ENCODE measurements around the gene TRMT44. TPM values are rescaled to one million over a fixed set of nuclear protein-coding genes. Genes with fewer than 3 reads are reported as not detected.

TRMT44 gene
- total and polyA plus RNA-seq, 2 of the 4 experiments (the other 2 are of a cell fraction) = 7.3 to 8.1 TPM

DNA sequence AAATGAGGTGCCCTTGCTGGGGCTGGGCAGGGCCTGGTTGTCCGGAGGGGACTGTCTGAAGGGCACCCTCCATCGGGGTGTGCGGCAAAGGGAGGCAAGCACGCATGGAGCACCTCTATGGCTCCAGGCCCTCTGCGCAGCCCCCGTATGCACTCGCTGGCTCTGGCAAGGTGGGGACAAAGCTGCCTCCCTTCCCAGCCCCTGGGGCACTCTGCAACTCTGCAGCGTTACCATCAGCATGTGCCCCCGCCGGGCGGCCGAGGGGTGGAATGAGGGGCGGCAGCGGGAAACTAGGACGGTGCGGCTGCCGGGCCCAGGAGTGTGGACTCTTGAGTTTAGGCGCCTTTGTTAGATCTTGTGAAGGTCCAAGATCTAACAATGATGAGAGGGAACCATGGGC, 26.4 kb downstream of the TRMT44 start:
- H3K9me3 ChIP-seq (ENCODE audit: control insufficient read depth, insufficient read depth, low read length) = no peaks in the 10 kb centered on the region
- no TSS peak for BruUV-seq (replicated peaks)
- H3K27ac ChIP-seq (ENCODE audit: insufficient read depth, low read length) = no peak overlapping the region
- ChIA-PET CTCF (no interaction called here), POLR2A (ENCODE audit: unreplicated experiment) (no interaction called here)
- no peak overlapping the region for H3K9ac ChIP-seq (ENCODE audit: low read depth, low read length)
- 95% methylated on average over 6 of the region's 18 CpGs; no CpG with 5 or more reads in 1 of the 2 experiments for WGBS, 2 experiments (ENCODE audit: extremely low coverage in 2 of 2, insufficient read length in 1 of 2)
- in situ Hi-C loops (cut with MboI; ENCODE audit: low sequenced_read_pairs) = no loop called here
- DNase-seq (no peak), ATAC-seq (ENCODE audit: low read depth) (no peak)
- no peak overlapping the region for H4K8ac ChIP-seq (ENCODE audit: low read depth in 2 of 2, low read length in 2 of 2)
- H3K18ac ChIP-seq (ENCODE audit: low read depth, low read length) = no peak overlapping the region
- no peak overlapping the region for H3K4me2 ChIP-seq (ENCODE audit: low read depth, low read length)
- peak overlapping the region; percentile 10 for H2AFZ ChIP-seq (replicated peaks; ENCODE audit: low read length, poor library complexity)
- H3K23ac ChIP-seq (ENCODE audit: low read depth, low read length) = no peak overlapping the region
- 0 out of 2 replicates have a peak, but pooled peaks cover 2% of the 10 kb centered on the region for H3K9me1 ChIP-seq (ENCODE audit: insufficient read depth, low read length)
- no peak overlapping the region for H2BK15ac ChIP-seq (ENCODE audit: low read depth, low read length)
- H3K79me1 ChIP-seq (ENCODE audit: low read depth in 1 of 2, low read length in 2 of 2) = 0 out of 4 replicates have a peak, but pooled peaks cover 0 to under 1% of the 10 kb centered on the region in 2 experiments
- no peak overlapping the region for H3K14ac ChIP-seq (replicated peaks; ENCODE audit: low read depth, low read length)
- no peak overlapping the region for H3K4me3 ChIP-seq (ENCODE audit: insufficient read depth, low read depth, low read length)
- no peak overlapping the region for H2BK5ac ChIP-seq (ENCODE audit: low read depth, low read length, poor library complexity, severe bottlenecking)
- H2BK120ac ChIP-seq (ENCODE audit: low read depth, low read length) = no peak overlapping the region
- H4K91ac ChIP-seq (ENCODE audit: insufficient read depth, low read depth, low read length) = no peak overlapping the region
- no peak overlapping the region for H3K4ac ChIP-seq (ENCODE audit: low read depth, low read length)
- no peak overlapping the region for H3K56ac ChIP-seq (ENCODE audit: extremely low read depth, insufficient read depth, low read length)
- H4K20me1 ChIP-seq (ENCODE audit: insufficient read depth, low read length) = peaks cover 12% of the 10 kb centered on the region; the same call in 1 of the 2 replicates
- peaks cover 37% of the 10 kb centered on the region for H3K36me3 ChIP-seq (ENCODE audit: control insufficient read depth, insufficient read depth, low read length)
- no peaks in the 10 kb centered on the region for H3K27me3 ChIP-seq (ENCODE audit: control insufficient read depth, insufficient read depth, low read length)
- no peak overlapping the region for H4K5ac ChIP-seq (ENCODE audit: low read depth, low read length)
- intact Hi-C loops (cut with micrococcal nuclease) = no loop called here
- peaks cover 7% of the 10 kb centered on the region for H3K4me1 ChIP-seq (ENCODE audit: control insufficient read depth, insufficient read depth, low read length)
- H2AK5ac ChIP-seq (ENCODE audit: low read depth, low read length) = no peak overlapping the region
- no peak overlapping the region for H2BK20ac ChIP-seq (ENCODE audit: low read depth, low read length)
- dilution Hi-C loops (cut with HindIII; ENCODE audit: low sequenced_read_pairs, unreplicated experiment) = no loop called here
- TF ChIP-seq, protein P1, sequence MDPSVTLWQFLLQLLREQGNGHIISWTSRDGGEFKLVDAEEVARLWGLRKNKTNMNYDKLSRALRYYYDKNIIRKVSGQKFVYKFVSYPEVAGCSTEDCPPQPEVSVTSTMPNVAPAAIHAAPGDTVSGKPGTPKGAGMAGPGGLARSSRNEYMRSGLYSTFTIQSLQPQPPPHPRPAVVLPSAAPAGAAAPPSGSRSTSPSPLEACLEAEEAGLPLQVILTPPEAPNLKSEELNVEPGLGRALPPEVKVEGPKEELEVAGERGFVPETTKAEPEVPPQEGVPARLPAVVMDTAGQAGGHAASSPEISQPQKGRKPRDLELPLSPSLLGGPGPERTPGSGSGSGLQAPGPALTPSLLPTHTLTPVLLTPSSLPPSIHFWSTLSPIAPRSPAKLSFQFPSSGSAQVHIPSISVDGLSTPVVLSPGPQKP (IDR thresholded peaks at IDR 0.05; ENCODE audit: borderline replicate concordance, low read depth, low read length) = no peak
- TF ChIP-seq MAZ (IDR thresholded peaks at IDR 0.05; ENCODE audit: borderline replicate concordance, low read depth, low read length) (no peak), RCOR1 (IDR thresholded peaks at IDR 0.05; ENCODE audit: insufficient replicate concordance, low read length) (no peak), BHLHE40 (IDR thresholded peaks at IDR 0.05; ENCODE audit: low read depth, low read length) (no peak), MXI1 (IDR thresholded peaks at IDR 0.05; ENCODE audit: borderline replicate concordance, low read depth, low read length) (no peak), POLR2A (IDR thresholded peaks at IDR 0.05; ENCODE audit: low read depth, low read length) (no peak), MAFK (IDR thresholded peaks at IDR 0.05; ENCODE audit: low read depth, low read length) (no peak)
- TF ChIP-seq, protein P2, sequence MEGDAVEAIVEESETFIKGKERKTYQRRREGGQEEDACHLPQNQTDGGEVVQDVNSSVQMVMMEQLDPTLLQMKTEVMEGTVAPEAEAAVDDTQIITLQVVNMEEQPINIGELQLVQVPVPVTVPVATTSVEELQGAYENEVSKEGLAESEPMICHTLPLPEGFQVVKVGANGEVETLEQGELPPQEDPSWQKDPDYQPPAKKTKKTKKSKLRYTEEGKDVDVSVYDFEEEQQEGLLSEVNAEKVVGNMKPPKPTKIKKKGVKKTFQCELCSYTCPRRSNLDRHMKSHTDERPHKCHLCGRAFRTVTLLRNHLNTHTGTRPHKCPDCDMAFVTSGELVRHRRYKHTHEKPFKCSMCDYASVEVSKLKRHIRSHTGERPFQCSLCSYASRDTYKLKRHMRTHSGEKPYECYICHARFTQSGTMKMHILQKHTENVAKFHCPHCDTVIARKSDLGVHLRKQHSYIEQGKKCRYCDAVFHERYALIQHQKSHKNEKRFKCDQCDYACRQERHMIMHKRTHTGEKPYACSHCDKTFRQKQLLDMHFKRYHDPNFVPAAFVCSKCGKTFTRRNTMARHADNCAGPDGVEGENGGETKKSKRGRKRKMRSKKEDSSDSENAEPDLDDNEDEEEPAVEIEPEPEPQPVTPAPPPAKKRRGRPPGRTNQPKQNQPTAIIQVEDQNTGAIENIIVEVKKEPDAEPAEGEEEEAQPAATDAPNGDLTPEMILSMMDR (conservative IDR thresholded peaks at IDR 0.05; ENCODE audit: low read depth, low read length) = no peak
- peak overlapping the region; percentile 39 for H2AK9ac ChIP-seq (replicated peaks; ENCODE audit: low read depth, low read length, poor library complexity)
